Stomach smooth muscle (tissue), 2 donors: ENCODE results near the gene BAHCC1.

Source experiments
- H3K27ac ChIP-seq: one replicate; pipeline ENCODE4 v1.7.0; 2013; ENCODE audit warnings: mild to moderate bottlenecking, low read length, inconsistent platforms
- H3K27me3 ChIP-seq, 2 donors: one replicate each; pipeline ENCODE4 v1.7.0; 2013; ENCODE audit warnings: low read length in 2 of 2; ENCODE audit not compliant: insufficient read depth in 2 of 2, control insufficient read depth in 1 of 2
- H3K36me3 ChIP-seq, 2 donors: one replicate each; pipeline ENCODE4 v1.7.0; 2013; ENCODE audit warnings: low read length in 2 of 2; ENCODE audit not compliant: control insufficient read depth in 2 of 2, insufficient read depth in 2 of 2
- H3K4me1 ChIP-seq: one replicate; pipeline ENCODE4 v1.7.0; 2013; ENCODE audit warnings: low read length; ENCODE audit not compliant: control insufficient read depth, insufficient read depth
- H3K4me3 ChIP-seq, 2 donors: one replicate each; pipeline ENCODE4 v1.7.0; 2013; ENCODE audit warnings: low read length in 2 of 2
- H3K9ac ChIP-seq, 2 donors: one replicate each; pipeline ENCODE4 v1.7.0; 2013; ENCODE audit warnings: low read length in 2 of 2, mild to moderate bottlenecking in 1 of 2
- H3K9me3 ChIP-seq, 2 donors: one replicate each; pipeline ENCODE4 v1.7.0; 2013; ENCODE audit warnings: low read length in 2 of 2; ENCODE audit not compliant: control insufficient read depth in 2 of 2
- donor health status: healthy.
- donor health status: Pancreatic carcinoma.

The BAHCC1 gene

GRCh38 chr17:81380666-81381518 lies 14.4 kb upstream of the BAHCC1 start:
- no peak overlapping the region for H3K9ac ChIP-seq
- no peak overlapping the region for H3K27ac ChIP-seq
- no peaks in the 10 kb centered on the region for H3K9me3 ChIP-seq
- no peak overlapping the region for H3K4me3 ChIP-seq
- no peaks in the 10 kb centered on the region for H3K27me3 ChIP-seq
- H3K4me1 ChIP-seq = peaks cover 9% of the 10 kb centered on the region
- H3K36me3 ChIP-seq = no peaks in the 10 kb centered on the region

GRCh38 chr17:81381632-81382577 lies 13.4 kb upstream of the BAHCC1 start:
- Histone ChIP-seq H3K27me3 (no peaks in the 10 kb centered on the region), H3K9me3 (no peaks in the 10 kb centered on the region), H3K9ac (no peak overlapping the region), H3K4me1 (peaks cover 16% of the 10 kb centered on the region), H3K4me3 (no peak overlapping the region), H3K36me3 (no peaks in the 10 kb centered on the region), H3K27ac (no peak overlapping the region)

DNA sequence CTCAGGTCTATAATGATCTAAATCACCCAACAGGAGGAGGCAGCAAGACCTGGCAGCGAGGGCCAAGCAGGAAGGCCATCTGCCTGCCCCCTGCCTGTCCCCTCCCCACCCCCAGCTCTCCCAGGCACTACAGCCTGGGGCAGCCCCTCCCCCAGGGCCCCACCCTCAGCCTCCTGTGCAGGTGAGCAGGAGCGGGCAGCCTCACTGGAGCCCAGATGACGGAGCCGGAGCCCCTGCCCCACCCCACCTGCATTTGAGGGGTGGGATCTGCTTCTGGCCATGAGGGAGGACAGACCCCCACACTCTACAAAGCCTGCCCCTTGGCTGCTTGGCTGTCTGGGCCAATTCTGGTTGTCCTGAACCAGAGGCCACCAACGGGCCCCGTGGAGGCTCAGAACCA lies 12.4 kb upstream of the BAHCC1 start:
- Histone ChIP-seq H3K9ac (no peak overlapping the region), H3K4me3 (no peak overlapping the region)

GRCh38 chr17:81383504-81384421 lies 11.5 kb upstream of the BAHCC1 start:
- Histone ChIP-seq H3K4me3 (no peak overlapping the region), H3K27ac (no peak overlapping the region), H3K27me3 (no peaks in the 10 kb centered on the region), H3K4me1 (peaks cover 31% of the 10 kb centered on the region), H3K9ac (no peak overlapping the region), H3K36me3 (no peaks in the 10 kb centered on the region), H3K9me3 (no peaks in the 10 kb centered on the region)

More for the DNA sequence above, 12.4 kb upstream of the BAHCC1 start:
- no peaks in the 10 kb centered on the region for H3K36me3 ChIP-seq
- no peak overlapping the region for H3K27ac ChIP-seq
- no peaks in the 10 kb centered on the region for H3K27me3 ChIP-seq
- H3K4me1 ChIP-seq = peaks cover 23% of the 10 kb centered on the region
- no peaks in the 10 kb centered on the region for H3K9me3 ChIP-seq

GRCh38 chr17:81384929-81385319 lies 10.3 kb upstream of the BAHCC1 start:
- Histone ChIP-seq H3K36me3 (no peaks in the 10 kb centered on the region), H3K27ac (peak overlapping the region; percentile 98), H3K9me3 (no peaks in the 10 kb centered on the region), H3K27me3 (no peaks in the 10 kb centered on the region), H3K4me3 (no peak overlapping the region), H3K4me1 (peaks cover 43% of the 10 kb centered on the region), H3K9ac (peak overlapping the region in 1 of 2 donors; percentile 88)

DNA sequence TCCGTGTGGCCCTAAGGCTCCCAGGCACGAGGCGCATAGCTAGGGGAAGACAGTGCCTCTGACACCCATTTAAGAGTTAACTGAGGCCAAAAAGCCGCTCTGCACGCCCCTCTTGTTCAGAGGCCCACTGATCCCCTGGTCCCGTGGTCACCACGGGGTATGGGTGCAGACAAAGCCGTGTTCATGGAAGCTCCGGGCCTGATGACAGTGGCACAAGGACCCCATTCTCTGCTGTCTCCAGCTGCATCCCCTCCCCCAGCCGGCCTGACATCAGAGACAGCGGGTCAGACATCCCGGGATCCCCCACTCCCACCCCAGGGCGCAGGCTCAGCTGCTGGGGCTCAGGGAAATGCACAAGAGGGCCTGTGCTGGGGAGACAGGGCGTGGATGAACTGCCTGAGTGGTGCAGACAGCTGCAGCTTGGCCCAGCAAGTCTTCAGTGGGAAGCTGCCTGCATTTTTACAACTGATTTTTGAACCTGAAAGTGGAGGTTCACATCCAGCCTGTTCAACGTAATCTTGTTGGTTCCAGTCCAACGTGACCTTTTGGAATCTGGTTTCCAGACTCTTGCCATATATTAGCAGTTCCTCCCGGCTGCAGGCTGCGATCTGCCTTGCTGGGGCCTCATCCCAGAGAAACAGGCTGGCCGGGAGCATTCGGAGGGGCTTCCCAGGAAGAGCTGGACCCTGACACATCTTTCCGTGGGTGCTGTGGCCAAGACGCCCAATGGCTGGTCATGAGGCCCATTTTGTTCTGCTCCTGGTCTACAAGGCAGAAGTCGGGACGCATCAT lies 9.7 kb upstream of the BAHCC1 start:
- Histone ChIP-seq H3K27me3 (no peaks in the 10 kb centered on the region), H3K27ac (peak overlapping the region; percentile 98), H3K36me3 (no peaks in the 10 kb centered on the region), H3K4me1 (peaks cover 48% of the 10 kb centered on the region), H3K9me3 (no peaks in the 10 kb centered on the region), H3K4me3 (no peak overlapping the region), H3K9ac (peak overlapping the region in 1 of 2 donors; percentile 88)

DNA sequence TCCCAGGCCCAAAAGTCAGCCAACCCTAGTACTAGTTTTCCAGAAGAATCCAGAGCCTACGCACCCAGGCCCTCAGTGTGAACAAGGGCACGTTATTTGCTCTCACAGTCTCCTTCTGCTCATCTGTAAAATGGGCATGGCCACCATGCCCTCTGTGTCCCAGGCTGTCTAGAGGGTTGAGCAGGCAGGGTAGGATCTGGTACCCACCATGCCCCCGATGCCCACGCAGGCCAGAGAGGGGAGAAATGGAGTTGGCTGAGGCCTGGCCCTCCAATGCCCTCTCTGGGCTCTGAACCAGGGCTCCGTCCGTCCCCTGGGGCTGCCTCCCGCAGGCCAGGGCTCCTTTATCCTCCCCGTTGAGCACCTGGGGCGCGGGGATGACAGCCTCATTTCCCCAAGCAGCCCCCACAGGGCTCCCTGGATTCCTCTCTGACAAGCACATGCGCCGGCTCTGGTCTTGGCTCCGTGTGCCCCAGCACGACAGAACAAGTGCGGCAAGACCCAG lies 9.1 kb upstream of the BAHCC1 start:
- peak overlapping the region in 1 of 2 donors; percentile 81 for H3K4me3 ChIP-seq
- H3K4me1 ChIP-seq = peaks cover 55% of the 10 kb centered on the region
- peak overlapping the region; percentile 13 to 88 for H3K9ac ChIP-seq
- H3K27ac ChIP-seq = peak overlapping the region; percentile 98
- no peaks in the 10 kb centered on the region for H3K27me3 ChIP-seq
- no peaks in the 10 kb centered on the region for H3K9me3 ChIP-seq
- no peaks in the 10 kb centered on the region for H3K36me3 ChIP-seq

DNA sequence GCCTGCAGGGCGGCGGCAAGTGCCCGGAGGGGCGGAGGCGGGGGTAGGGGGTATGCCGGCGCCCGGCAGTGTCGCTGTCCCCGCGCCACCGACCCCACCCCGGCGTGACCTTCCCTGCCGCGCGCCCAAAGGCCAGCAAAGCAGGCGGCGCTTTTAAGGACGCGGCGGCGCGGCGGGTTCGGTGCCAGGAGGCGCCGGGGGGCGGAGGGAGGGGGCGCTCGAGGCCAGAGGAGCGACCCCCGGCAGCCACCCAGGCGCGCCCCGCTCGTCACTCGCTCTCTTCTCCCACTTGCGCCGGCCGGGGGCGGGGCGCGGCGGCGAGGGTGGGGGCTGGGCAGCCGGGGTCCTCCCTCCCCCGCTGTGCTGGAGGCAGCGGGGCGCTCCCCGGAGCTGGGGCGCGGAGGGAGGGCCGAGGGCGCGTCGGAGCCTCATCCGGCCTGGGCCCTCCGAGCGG lies 8.6 kb upstream of the BAHCC1 start:
- H3K27ac ChIP-seq = peak overlapping the region; percentile 98
- H3K27me3 ChIP-seq = no peaks in the 10 kb centered on the region
- peaks cover 60% of the 10 kb centered on the region for H3K4me1 ChIP-seq
- H3K4me3 ChIP-seq = peak overlapping the region; percentile 75 to 81
- H3K9me3 ChIP-seq = no peaks in the 10 kb centered on the region
- no peaks in the 10 kb centered on the region for H3K36me3 ChIP-seq
- peak overlapping the region; percentile 87 to 88 for H3K9ac ChIP-seq
